ENCODE results near the gene G6PD. TPM values are rescaled to one million over a fixed set of nuclear protein-coding genes. Genes with fewer than 3 reads are reported as not detected.

The G6PD gene
- total and polyA plus RNA-seq, 10 of the 15 experiments (the other 5 are each of a cell fraction or from before 2014, with no cell fraction given) = 1.6 to 62.5 (median 28.4) TPM

GRCh38 chrX:154526901-154527675 lies 19.6 kb downstream of the G6PD start:
- H3K4me3 ChIP-seq = no peak overlapping the region
- 0 out of 2 replicates have a peak, but pooled peaks have one; percentile 14 for TF ChIP-seq ATF7 (IDR thresholded peaks at IDR 0.05; ENCODE audit: low read depth)
- 0 out of 2 replicates have a peak, but pooled peaks have one; percentile 18 for TF ChIP-seq EED (IDR thresholded peaks at IDR 0.05; ENCODE audit: low read depth)
- no peak for TF ChIP-seq CHD2 (IDR thresholded peaks at IDR 0.05; ENCODE audit: borderline replicate concordance, low read depth, low read length)
- TF ChIP-seq, protein P1, sequence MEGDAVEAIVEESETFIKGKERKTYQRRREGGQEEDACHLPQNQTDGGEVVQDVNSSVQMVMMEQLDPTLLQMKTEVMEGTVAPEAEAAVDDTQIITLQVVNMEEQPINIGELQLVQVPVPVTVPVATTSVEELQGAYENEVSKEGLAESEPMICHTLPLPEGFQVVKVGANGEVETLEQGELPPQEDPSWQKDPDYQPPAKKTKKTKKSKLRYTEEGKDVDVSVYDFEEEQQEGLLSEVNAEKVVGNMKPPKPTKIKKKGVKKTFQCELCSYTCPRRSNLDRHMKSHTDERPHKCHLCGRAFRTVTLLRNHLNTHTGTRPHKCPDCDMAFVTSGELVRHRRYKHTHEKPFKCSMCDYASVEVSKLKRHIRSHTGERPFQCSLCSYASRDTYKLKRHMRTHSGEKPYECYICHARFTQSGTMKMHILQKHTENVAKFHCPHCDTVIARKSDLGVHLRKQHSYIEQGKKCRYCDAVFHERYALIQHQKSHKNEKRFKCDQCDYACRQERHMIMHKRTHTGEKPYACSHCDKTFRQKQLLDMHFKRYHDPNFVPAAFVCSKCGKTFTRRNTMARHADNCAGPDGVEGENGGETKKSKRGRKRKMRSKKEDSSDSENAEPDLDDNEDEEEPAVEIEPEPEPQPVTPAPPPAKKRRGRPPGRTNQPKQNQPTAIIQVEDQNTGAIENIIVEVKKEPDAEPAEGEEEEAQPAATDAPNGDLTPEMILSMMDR (IDR thresholded peaks at IDR 0.05 in 2 of 3, conservative IDR thresholded peaks at IDR 0.05 in 1 of 3; ENCODE audit: control insufficient read depth in 2 of 3, extremely low read depth in 1 of 3, insufficient read depth in 1 of 3, low read depth in 3 of 3, low read length in 3 of 3) = peak; percentile 52 to 57 (median 55)
- peak; percentile 27; the same call in 1 of the 2 replicates for TF ChIP-seq RAD21 (IDR thresholded peaks at IDR 0.05; ENCODE audit: insufficient read depth, low read depth, low read length)
- peak; percentile 59; the same call in 1 of the 2 replicates for TF ChIP-seq POLR2AphosphoS5 (IDR thresholded peaks at IDR 0.05; ENCODE audit: low read length)
- TF ChIP-seq POLR2A (IDR thresholded peaks at IDR 0.05; ENCODE audit: low read depth, low read length) = peak; percentile 68
- TF ChIP-seq IKZF1 (conservative IDR thresholded peaks at IDR 0.05) = peak; percentile 59
- TF ChIP-seq SMC3 (IDR thresholded peaks at IDR 0.05; ENCODE audit: borderline replicate concordance, low read length) = peak; percentile 30; the same call in 1 of the 2 replicates
- TF ChIP-seq SIX5 (IDR thresholded peaks at IDR 0.05; ENCODE audit: low read depth, low read length, severe bottlenecking) = no peak
- TF ChIP-seq TAF1 (IDR thresholded peaks at IDR 0.05; ENCODE audit: borderline replicate concordance, low read depth, low read length) = peak; percentile 50; the same call in 1 of the 2 replicates
- peak; percentile 76; the same call in 1 of the 2 replicates for TF ChIP-seq ZNF687 (IDR thresholded peaks at IDR 0.05)
- TF ChIP-seq NBN (IDR thresholded peaks at IDR 0.05) = peak; percentile 44; the same call in 1 of the 2 replicates
- no peak for TF ChIP-seq ZBED1 (IDR thresholded peaks at IDR 0.05; ENCODE audit: borderline replicate concordance)
- RAD21 ChIA-PET (ENCODE audit: unreplicated experiment) = interaction anchor here (0.9 to 1.5 kb wide), 9 partner anchors 30 to 201 kb away, joined by 3 to 12 read pairs (median 4); partner anchors contain the start of genes FLNA, RPL10, SLC10A3 and UBL4A
- DNase-seq (ENCODE audit: low read depth, low spot score) (peak; percentile 36), FAIRE-seq (peak; percentile 76), ATAC-seq (peak; percentile 95)
- H4K20me1 ChIP-seq (ENCODE audit: control insufficient read depth, insufficient read depth) = no peaks in the 10 kb centered on the region
- intact Hi-C loops (cut with micrococcal nuclease; ENCODE audit: unreplicated experiment) (loop anchor here (1.0 kb wide), 1 partner anchor 37 kb away; the partner anchor contains the start of gene SLC10A3), in situ Hi-C loops (cut with MboI) (loop anchor here (25.0 kb wide), 1 partner anchor 390 kb away; the partner anchor contains the start of gene OPN1LW)
- peaks cover 10% of the 10 kb centered on the region for H3K4me1 ChIP-seq (ENCODE audit: control insufficient read depth, insufficient read depth, low read length)
- H3K4me2 ChIP-seq (ENCODE audit: control insufficient read depth, insufficient read depth) = peak overlapping the region; percentile 71
- BruUV-seq (replicated peaks) = TSS peak; percentile 36
- H3K79me2 ChIP-seq (ENCODE audit: control insufficient read depth, insufficient read depth, low read length) = no peaks in the 10 kb centered on the region
- SMC1A ChIA-PET (ENCODE audit: uncharacterized antibody, unreplicated experiment) = interaction anchor here (0.6 to 1.9 kb wide), 14 partner anchors 10 to 154 kb away, joined by 3 to 10 read pairs (median 4); partner anchors contain the start of genes ATP6AP1, FAM3A, PLXNA3 and RPL10
- CTCF ChIA-PET = interaction anchor here (0.7 to 2.8 kb wide), 19 partner anchors 9 to 561 kb away, joined by 3 to 23 read pairs (median 5); partner anchors contain the start of genes FAM3A, FLNA, RPL10 and SLC10A3
- WGBS (ENCODE audit: insufficient coverage, insufficient replicate concordance, low lambda C conversion rate, missing lambda C conversion rate) = 26% methylated on average over 13 of the region's 15 CpGs
- H3K9me3 ChIP-seq (replicated peaks; ENCODE audit: control insufficient read depth, insufficient read depth, low read length) = no peaks in the 10 kb centered on the region
- H3K27me3 ChIP-seq (replicated peaks in 1 of 2; ENCODE audit: control insufficient read depth in 2 of 2, insufficient read depth in 2 of 2, low read length in 1 of 2) = no peaks in the 10 kb centered on the region
- peak overlapping the region; percentile 72 for H3K9ac ChIP-seq (ENCODE audit: control insufficient read depth, insufficient read depth, low read length)
- H3K36me3 ChIP-seq (ENCODE audit: control insufficient read depth in 2 of 2, insufficient read depth in 2 of 2, low read length in 1 of 2) = no peaks in the 10 kb centered on the region
- peak overlapping the region; percentile 83 for H3K27ac ChIP-seq (ENCODE audit: control insufficient read depth, insufficient read depth)
- POLR2A ChIA-PET = interaction anchor here (0.5 to 1.8 kb wide), 11 partner anchors 10 to 153 kb away, joined by 3 to 12 read pairs (median 4); partner anchors contain the start of gene SLC10A3
- peak overlapping the region; percentile 83 for H2AFZ ChIP-seq (ENCODE audit: control insufficient read depth, low read depth, low read length)
